Suprapubic skin (tissue), 4 donors: ENCODE results near the gene TPRA1. TPM values are rescaled to one million over a fixed set of nuclear protein-coding genes. Genes with fewer than 3 reads are reported as not detected.

Experiments used
- DNase-seq, 2 donors: peaks; one replicate each; pipeline ENCODE4 v3.0.0-alpha.2; 2019; ENCODE audit warnings: low spot score in 2 of 2
- H3K27ac ChIP-seq: fragments of 200-600 bp; sonication (generic); one replicate; pipeline ENCODE4 v1.5.1; 2019
- H3K27me3 ChIP-seq: fragments of 200-600 bp; sonication (generic); one replicate; pipeline ENCODE4 v1.5.1; 2019
- H3K36me3 ChIP-seq: fragments of 200-600 bp; sonication (generic); one replicate; pipeline ENCODE4 v1.5.1; 2019
- H3K4me1 ChIP-seq: fragments of 200-600 bp; sonication (generic); one replicate; pipeline ENCODE4 v1.5.1; 2019
- H3K4me3 ChIP-seq: fragments of 200-600 bp; sonication (generic); one replicate; pipeline ENCODE4 v1.5.1; 2019; ENCODE audit warnings: mild to moderate bottlenecking
- H3K9me3 ChIP-seq: fragments of 200-600 bp; sonication (generic); one replicate; pipeline ENCODE4 v1.5.1; 2019
- CTCF ChIP-seq, 2 donors: fragments of 200-600 bp in 1 of 2; fragments of 450-650 bp in 1 of 2; sonication (generic) in 1 of 2; IDR thresholded peaks; one replicate each; pipeline ENCODE4 v1.5.1; 2016 to 2019; ENCODE audit warnings: antibody characterized with exemption in 2 of 2, mild to moderate bottlenecking in 1 of 2, moderate library complexity in 1 of 2
- EP300 ChIP-seq: sonication (generic); formaldehyde crosslinking; IDR thresholded peaks from one replicate; pipeline ENCODE4 v1.6.1; 2017; ENCODE audit warnings: antibody characterized with exemption
- POLR2A ChIP-seq, 2 donors: fragments of 450-650 bp; IDR thresholded peaks; one replicate each; pipeline ENCODE4 v1.6.1; 2017; ENCODE audit warnings: antibody characterized with exemption in 2 of 2, mild to moderate bottlenecking in 2 of 2, moderate library complexity in 2 of 2
- POLR2AphosphoS5 ChIP-seq, 3 donors: sonication (generic); formaldehyde crosslinking; IDR thresholded peaks; one replicate each; pipeline ENCODE4 v1.6.1; 2017; ENCODE audit warnings: antibody characterized with exemption in 3 of 3
- WGBS: methylation state at CpG from one replicate; pipeline ENCODE4 v1.1.5; 2018; 5-methylcytosine and 5-hydroxymethylcytosine counted together
- total RNA-seq, 4 donors: library from RNA; depleted of rRNA; stranded (reverse); fragments of >200 nt; gene quantifications; one replicate each; pipeline ENCODE4 v1.1.0, GENCODE V29; 2016

Gene TPRA1
- total RNA-seq, 4 donors from 2014 or later, result 43.7 to 82.3 (median 64.3) TPM

GRCh38 chr3:127628788-127629466, 38.4 kb upstream of the TPRA1 start, which contains the start of gene PODXL2:
Gene PODXL2, plus strand, starts transcription at chr3:127629185. Its CDS starts 35 bp downstream, at chr3:127629220.
- Histone ChIP-seq H3K4me3 (peak within 1 kb of the TSS; percentile 55), H3K27me3 (no peaks in the 10 kb centered on the region), H3K36me3 (no peaks in the 10 kb centered on the region), H3K4me1 (peaks cover 12% of the 10 kb centered on the region), H3K27ac (no peak within 1 kb of the TSS), H3K9me3 (no peaks in the 10 kb centered on the region)
- TF ChIP-seq EP300, result no peak
- no peak for TF ChIP-seq POLR2A (IDR thresholded peaks at IDR 0.05)
- TF ChIP-seq CTCF (IDR thresholded peaks at IDR 0.05), result no peak
- no peak for TF ChIP-seq POLR2AphosphoS5 (IDR thresholded peaks at IDR 0.05)
- no peak for DNase-seq
- WGBS, result 21% methylated on average over 14 of the region's 105 CpGs

GRCh38 chr3:127628426-127628787, 37.9 kb upstream of the TPRA1 start:
- Histone ChIP-seq H3K4me3 (peak overlapping the region; percentile 55), H3K9me3 (no peaks in the 10 kb centered on the region), H3K4me1 (peaks cover 12% of the 10 kb centered on the region), H3K27me3 (no peaks in the 10 kb centered on the region), H3K27ac (no peak overlapping the region), H3K36me3 (no peaks in the 10 kb centered on the region)
- 70% methylated on average over 4 of the region's 4 CpGs for WGBS
- no peak for TF ChIP-seq CTCF (IDR thresholded peaks at IDR 0.05)
- TF ChIP-seq EP300, result no peak
- TF ChIP-seq POLR2A (IDR thresholded peaks at IDR 0.05), result no peak
- no peak for TF ChIP-seq POLR2AphosphoS5 (IDR thresholded peaks at IDR 0.05)
- DNase-seq, result no peak

- DNase-seq, result no peak
- Histone ChIP-seq H3K27ac (no peak overlapping the region), H3K27me3 (no peaks in the 10 kb centered on the region), H3K9me3 (no peaks in the 10 kb centered on the region), H3K4me1 (peaks cover 12% of the 10 kb centered on the region), H3K36me3 (peaks cover 16% of the 10 kb centered on the region), H3K4me3 (no peak overlapping the region)
- TF ChIP-seq EP300, result no peak
- no peak for TF ChIP-seq POLR2A (IDR thresholded peaks at IDR 0.05)
- TF ChIP-seq CTCF (IDR thresholded peaks at IDR 0.05), result no peak
- TF ChIP-seq POLR2AphosphoS5 (IDR thresholded peaks at IDR 0.05), result no peak
- WGBS, result 56% methylated on average over 2 of the region's 2 CpGs
Observed at GRCh38 chr3:127625821-127626220, 35.3 kb upstream of the TPRA1 start.

GRCh38 chr3:127624063-127624462, 33.5 kb upstream of the TPRA1 start:
- H3K4me1 ChIP-seq, result no peaks in the 10 kb centered on the region
- WGBS, result 92% methylated on average over 5 of the region's 5 CpGs
- no peak for TF ChIP-seq EP300
- TF ChIP-seq POLR2A (IDR thresholded peaks at IDR 0.05), result no peak
- TF ChIP-seq CTCF (IDR thresholded peaks at IDR 0.05), result no peak
- no peak for TF ChIP-seq POLR2AphosphoS5 (IDR thresholded peaks at IDR 0.05)
- H3K27me3 ChIP-seq, result no peaks in the 10 kb centered on the region
- H3K4me3 ChIP-seq, result no peak overlapping the region
- no peak for DNase-seq
- H3K27ac ChIP-seq, result no peak overlapping the region
- peaks cover 27% of the 10 kb centered on the region for H3K36me3 ChIP-seq
- H3K9me3 ChIP-seq, result no peaks in the 10 kb centered on the region

GRCh38 chr3:127622772-127623576, 32.4 kb upstream of the TPRA1 start:
- no peak overlapping the region for H3K4me3 ChIP-seq
- WGBS, result 86% methylated on average over 8 of the region's 8 CpGs

More at GRCh38 chr3:127622772-127623576, 32.4 kb upstream of the TPRA1 start:
- TF ChIP-seq EP300 (no peak), POLR2AphosphoS5 (IDR thresholded peaks at IDR 0.05) (no peak), POLR2A (IDR thresholded peaks at IDR 0.05) (no peak), CTCF (IDR thresholded peaks at IDR 0.05) (no peak)
- Histone ChIP-seq H3K27me3 (no peaks in the 10 kb centered on the region), H3K27ac (no peak overlapping the region), H3K9me3 (no peaks in the 10 kb centered on the region), H3K4me1 (no peaks in the 10 kb centered on the region), H3K36me3 (peaks cover 37% of the 10 kb centered on the region)
- DNase-seq, result no peak
